ENCODE measurements around the gene ADAMTS17. TPM values are rescaled to one million over a fixed set of nuclear protein-coding genes. Genes with fewer than 3 reads are reported as not detected.
"Not testable (repeated sequence)": the region's sequence is repeated elsewhere in the genome, so short reads cannot be mapped to it uniquely, and the experiment has no call there.

Gene ADAMTS17
- total RNA-seq, 1 experiment from 2014 or later: 0.25 TPM

DNA sequence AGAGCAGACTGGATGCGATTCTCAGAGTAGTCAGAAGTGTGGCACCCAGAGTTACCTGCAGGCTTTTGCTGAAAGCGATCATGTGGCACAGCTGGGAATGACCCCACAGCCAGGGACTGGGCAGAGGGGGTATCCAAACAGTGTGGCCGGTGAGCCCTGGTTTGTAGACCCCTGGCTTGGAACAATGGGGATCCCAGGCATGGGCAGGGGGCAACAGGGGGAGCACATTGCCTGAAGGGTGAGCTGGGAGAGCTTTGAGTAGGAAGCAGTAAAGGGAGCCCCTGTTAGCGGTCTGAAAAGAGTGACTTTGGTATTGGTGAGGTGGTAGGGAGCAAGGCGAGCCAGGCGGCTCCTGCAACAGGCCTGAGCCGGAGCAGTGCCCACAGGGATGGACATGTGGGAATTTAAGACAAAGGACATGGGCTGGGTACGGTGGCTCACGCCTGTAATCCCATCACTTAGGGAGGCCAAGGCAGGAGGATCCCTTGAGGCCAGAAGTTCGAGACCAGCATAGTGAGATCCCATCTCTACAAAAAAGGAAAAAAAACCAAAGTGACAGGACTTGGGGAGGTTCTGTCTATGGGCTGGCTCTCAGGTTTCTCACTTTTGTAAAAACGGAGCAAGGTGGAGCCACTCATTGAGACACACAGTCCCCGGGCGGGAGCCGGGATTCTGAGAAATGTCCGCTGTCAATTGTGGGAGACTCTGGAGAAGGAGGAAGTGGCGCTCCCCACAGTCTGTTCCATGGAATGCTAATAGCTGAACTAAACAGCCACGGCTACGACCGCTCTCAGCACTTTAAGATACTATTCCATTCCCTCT lies 384.7 kb downstream of the ADAMTS17 start:
- DNase-seq (ENCODE audit: low spot score): no peak

DNA sequence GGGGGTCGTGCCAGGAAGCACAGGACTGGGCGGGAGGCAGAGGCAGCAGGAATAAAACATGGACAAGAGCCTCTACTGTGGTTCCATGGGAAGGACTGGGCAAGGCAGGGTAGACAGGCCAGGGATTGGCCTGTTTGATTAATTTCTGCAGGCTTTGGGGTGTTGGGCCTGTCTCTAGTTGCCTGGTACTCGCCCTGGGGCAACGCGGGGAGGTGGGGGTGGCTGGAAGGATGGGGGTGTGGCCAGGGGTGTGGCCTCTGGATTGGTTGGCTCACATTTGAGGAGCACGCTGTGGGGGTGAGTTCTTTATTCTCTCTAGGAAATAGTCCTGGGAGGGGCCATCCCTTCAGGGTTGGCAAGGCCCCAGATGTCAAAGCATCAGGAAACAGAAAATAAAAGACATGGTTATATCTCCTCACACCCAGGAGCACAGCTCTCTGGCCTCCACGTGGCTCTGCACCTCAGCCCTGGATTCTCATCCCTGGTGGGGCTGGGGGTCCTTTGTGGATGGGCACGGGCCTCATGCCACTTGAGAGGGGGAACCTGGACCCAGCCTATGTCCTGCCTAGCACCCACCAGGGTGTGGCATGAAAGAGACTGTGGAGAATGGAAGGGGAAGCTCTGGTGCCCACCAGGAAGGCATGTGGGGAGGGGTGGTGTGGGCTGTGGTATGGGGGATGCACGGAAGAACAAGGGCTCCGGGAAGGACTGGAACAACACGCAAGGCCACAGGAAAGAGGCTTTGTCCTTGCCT lies 385.6 kb downstream of the ADAMTS17 start:
- no peak for DNase-seq (ENCODE audit: low spot score)

DNA sequence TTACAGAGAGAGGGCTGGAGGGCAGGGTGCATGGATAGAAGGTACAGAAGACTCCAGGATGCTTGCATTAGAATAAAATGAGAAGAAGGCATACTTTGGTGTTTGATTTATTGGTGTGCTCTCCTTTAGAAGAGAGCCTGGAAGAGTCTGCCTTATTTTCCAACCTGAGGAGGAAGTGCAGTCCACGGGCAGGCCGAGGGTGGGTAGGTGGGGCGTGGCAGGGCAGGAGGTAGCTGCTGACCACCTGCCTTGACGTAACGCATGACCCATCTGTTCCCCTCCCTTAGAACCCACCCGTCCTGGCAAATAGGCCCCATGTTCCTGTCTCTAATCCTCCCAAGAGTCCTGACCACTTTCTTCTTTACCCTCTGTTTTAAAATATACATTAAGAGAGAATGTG lies 386.2 kb downstream of the ADAMTS17 start:
- DNase-seq (ENCODE audit: low spot score): no peak

DNA sequence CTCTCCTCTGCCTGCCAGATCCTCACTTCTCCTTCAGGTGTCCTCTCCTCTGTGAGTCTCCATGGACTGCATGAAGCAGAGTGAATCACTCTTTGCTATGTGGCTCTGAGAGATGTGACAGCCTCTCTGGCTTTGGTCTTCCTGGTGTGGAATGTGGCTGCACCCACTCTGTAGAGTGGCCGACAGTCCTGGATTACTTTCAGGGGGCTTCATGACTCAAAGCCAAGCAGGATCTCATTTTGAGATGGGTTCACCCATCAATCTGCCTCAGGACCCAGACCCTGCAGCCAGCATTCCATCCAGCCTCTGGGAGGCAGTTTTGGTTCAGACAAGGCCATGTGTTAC lies 386.6 kb downstream of the ADAMTS17 start:
- no peak for DNase-seq (ENCODE audit: low spot score)

DNA sequence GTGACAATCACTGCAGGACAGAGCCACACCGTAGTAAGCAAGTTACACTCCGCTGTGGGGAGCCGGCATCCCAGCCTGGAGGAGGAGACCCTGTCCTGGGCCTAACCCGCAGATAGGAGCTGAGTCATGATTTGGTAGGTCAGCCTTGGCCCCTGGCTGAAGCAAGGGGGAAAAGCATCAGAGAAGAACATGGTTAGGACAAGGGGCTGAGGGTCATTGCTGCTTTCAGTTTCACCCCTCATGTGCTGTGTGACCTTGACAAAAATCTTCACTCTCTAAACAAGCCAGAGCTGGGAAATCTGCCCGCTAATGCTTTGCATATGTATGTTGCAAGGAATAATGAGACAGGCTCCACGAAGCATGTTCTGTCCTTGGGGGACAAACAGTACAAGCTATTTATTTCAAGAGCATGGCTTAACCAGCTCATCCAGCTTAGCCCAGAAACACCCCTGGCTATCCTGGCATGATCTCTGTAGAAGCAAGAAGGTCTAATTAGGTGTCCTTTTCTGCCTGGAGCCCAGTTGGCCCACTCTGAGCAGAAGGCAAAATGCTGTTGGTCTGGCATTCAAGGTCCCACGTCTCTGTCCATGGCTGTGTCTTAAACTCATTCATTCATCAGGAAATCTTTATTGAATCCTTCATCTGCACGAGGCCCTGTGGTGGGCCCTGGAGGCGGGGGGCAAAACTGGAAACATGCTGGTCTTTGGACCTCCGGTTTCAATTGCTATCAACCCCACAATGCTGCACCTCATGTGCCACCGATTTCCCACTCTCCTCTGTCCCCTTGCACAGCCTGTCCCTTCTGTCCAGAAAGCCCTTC lies 387.2 kb downstream of the ADAMTS17 start:
- DNase-seq (ENCODE audit: low spot score): no peak

DNA sequence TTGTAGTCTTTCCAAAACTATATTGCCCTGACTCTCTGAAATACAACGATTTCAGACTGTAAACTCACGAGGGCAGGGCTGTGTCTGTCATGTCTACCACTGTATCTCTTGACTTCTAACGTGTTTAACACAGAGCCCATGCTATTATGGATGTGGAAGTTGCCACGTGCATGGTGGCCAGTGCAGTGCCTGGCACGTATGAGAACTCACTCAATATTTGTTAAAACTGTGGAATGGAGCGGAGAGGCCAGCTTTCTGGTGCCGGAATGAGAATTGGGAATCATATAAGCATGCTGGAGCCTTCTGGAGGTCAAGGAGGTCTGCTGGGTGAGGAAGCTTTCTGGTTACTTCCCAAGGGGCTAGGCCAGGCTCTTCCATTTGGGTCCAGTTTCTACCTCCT lies 387.9 kb downstream of the ADAMTS17 start:
- DNase-seq (ENCODE audit: low spot score): no peak

DNA sequence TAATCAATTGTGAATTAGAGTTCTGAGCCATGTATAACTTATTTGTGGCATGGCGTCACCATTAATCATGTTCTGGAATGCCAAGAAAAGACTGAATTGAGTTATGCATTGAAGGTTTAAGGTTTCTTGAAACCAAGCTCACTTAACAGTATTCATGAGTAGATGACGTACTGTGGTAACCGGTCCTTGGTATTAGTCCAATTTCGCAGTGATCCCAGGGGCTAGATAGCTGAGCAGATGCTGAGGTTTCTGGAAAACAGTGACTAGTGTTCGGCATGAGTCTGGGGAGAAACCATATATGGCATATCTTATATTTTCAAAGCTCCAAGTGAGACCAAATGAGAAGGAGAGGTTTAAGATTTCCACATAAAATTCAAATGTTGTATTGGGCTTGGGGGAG lies 390.3 kb downstream of the ADAMTS17 start:
- DNase-seq (ENCODE audit: low spot score): no peak

DNA sequence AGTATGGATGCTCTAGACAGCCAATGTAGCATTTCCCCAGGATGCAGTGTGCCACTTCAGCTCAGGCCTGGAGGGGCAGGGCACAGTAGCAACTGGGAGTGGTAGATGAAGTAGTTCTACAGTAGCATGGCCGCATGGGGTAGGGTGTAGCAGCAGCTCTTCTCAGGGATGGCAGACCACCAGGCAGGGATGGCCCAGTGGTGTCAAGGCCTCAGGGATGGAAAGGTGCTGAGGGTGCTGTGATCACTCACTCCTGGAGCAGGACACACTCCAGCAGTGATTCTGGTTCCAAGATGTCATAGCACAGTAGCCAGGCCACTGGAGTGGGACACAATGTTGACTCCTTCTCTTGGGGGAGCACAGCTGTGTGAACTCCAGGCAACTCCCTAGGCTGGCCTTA lies 397.6 kb downstream of the ADAMTS17 start:
- no peak for DNase-seq (ENCODE audit: low spot score)

DNA sequence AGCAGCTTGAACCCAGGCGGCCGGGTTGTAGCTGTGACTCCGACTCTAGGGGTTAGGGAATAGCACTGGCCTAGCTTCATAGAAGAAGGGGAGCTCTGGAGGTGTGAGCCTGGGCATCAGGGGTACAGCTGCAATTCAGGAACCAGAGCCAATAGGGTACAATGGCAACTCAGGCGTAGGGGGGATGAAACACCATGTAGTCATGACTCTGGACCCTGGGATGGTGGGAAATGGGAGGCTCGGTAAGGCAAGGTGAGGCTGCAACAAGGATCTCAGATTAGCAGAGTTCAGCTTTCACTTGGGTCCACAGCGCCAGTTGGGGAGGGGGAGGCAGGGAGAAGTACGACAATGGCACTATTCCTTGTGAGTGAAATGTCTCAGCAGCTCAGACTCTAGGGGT lies 398.3 kb downstream of the ADAMTS17 start:
- DNase-seq (ENCODE audit: low spot score): no peak

DNA sequence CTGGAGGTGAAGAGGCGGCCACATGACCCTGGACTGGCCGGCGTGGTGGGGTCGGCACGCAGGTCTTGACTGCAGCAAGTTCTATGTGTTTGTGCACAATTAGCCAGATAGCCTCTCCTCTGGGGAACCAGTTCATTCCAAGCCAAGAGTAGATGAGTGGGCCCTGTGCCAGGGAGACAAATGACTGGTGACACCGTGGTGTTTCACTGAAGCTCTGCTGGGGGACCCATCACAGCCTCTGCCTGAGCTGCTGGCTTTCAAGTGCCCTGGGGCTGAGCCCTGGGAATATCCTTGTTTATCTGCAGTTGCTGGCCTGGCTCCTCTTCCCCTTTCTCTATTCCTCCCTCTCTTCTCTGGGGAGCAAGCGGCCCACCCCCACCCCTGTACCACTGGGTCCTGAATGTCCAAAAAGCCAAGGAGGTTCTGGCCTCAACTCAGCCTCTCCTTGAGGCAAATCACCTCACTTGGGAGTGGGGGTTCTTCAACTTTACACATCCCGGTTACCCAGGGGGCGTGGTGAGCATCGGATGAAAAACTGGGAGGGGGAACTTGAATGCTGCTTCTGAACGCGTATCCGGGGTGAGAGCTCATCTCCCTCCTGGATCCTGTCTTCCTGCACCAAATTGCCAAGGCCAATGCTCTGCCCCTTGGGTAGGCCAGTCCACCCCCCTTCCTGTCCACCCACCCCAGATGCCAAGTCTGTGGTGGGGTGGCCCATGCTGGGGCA lies 408.9 kb downstream of the ADAMTS17 start:
- no peak for DNase-seq (ENCODE audit: low spot score)

DNA sequence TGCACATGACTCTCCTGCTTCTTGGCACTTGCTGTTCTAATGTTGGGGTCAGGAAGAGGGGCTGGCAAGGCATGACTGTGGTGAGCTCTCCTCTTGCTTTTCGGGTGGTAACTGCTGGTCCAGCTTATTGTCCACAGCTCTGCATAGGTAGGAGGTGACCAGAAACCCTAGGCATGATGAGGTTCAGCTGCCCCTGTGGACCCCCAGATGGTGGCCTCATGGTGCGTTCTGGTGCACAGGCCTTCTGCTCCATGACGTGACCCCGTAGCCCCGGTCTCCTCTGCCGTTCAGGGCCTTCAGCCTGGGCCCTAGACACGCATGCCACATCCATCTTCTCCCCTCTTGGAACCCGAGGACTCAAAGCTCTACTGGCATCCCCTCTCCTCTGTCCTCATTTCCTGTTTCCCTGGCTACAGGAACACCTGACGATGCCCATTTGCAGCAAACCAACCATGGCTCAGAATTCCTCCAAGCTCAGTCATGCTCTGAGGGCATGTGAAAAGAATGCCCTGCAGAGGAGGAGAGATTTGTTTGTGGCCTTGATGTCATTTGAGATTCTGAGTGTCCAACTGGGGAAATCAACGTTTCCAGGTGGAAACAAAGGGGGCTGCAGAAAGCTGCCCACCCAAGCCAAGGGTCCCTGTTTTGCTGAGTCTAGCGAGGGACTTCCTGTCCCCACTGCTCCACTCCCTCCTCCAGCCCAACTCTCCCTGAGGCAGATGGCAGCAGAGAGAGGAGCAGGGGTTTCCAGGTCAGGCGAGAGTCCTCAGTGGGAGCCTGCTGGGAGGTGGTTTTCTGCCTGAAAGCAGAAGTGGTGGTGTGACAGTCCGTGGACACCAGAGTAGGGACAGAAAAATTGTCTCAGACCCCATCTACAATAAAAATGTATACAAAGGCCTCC lies 409.8 kb downstream of the ADAMTS17 start:
- DNase-seq (ENCODE audit: low spot score): no peak

DNA sequence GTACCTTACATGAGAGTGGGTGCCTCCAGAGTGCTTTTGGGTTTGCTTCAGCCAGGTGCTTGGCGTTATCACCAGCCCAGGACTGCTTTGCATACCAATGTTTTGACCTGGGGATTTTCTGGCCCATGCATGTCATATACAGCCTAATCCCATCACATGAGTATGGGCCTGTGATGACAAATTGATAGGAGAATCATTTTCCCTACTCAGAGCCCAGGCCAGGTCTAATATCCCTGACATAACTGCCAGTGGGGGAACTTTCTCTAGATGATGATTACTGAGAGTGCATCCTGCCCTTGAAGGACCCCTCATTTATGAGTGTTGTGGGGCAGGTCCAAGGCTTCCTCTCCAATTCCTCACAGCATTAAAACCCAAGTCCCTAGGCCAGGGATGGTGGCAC lies 411.1 kb downstream of the ADAMTS17 start:
- no peak for DNase-seq (ENCODE audit: low spot score)

DNA sequence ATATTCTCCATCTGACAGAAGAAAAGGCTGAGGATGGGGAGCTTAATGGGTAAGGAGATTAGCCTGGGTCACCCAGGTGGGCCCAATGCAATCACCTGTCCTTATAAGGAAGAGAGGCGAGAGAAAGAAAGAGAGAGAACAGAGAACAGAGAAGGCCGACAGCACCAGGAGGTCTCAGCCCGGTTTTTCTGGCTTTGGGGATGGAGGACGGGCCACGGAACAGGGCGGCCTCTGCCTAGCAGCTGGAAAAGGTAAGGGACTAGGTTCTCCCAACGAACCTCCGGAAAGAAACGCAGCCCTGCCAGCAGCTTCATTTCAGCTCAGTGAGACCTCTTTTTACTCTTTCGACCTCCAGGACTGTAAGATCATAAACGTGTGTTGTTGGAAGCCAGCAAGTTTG lies 412.5 kb downstream of the ADAMTS17 start:
- DNase-seq (ENCODE audit: low spot score): no peak

DNA sequence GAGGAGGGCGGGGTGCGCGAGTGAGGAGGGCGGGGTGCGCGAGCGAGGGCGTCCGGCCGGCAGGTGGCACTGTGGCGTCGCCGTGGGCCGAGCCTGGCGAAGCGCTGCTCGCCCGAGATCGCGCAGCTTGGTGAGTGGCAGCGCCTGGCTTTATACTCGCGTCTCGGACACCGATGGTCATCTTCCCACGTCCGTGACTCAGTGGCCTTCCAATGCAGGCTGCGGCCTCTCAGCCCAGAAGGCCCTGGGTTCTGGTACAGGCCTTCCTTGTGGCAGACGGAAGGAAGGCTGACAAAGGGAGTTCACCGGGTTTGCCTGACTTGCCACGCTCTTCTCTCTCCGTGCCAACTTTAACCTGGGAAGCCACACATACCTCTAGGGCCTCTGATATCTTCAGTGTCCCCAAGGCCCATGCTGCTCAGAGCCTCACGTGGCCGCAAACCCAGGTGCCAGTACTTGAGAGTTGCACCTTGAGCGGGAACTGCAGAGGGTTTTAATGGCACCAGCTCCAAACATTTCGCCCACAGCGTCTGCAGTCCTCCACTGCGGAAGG lies 413.3 kb downstream of the ADAMTS17 start:
- peak; percentile 39 for DNase-seq (ENCODE audit: low spot score)

DNA sequence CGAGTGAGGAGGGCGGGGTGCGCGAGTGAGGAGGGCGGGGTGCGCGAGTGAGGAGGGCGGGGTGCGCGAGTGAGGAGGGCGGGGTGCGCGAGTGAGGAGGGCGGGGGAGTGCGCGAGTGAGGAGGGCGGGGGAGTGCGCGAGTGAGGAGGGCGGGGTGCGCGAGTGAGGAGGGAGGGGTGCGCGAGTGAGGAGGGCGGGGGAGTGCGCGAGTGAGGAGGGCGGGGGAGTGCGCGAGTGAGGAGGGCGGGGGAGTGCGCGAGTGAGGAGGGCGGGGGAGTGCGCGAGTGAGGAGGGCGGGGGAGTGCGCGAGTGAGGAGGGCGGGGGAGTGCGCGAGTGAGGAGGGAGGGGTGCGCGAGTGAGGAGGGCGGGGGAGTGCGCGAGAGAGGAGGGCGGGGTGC lies 415.2 kb downstream of the ADAMTS17 start:
- DNase-seq (ENCODE audit: low spot score): not testable (repeated sequence)

DNA sequence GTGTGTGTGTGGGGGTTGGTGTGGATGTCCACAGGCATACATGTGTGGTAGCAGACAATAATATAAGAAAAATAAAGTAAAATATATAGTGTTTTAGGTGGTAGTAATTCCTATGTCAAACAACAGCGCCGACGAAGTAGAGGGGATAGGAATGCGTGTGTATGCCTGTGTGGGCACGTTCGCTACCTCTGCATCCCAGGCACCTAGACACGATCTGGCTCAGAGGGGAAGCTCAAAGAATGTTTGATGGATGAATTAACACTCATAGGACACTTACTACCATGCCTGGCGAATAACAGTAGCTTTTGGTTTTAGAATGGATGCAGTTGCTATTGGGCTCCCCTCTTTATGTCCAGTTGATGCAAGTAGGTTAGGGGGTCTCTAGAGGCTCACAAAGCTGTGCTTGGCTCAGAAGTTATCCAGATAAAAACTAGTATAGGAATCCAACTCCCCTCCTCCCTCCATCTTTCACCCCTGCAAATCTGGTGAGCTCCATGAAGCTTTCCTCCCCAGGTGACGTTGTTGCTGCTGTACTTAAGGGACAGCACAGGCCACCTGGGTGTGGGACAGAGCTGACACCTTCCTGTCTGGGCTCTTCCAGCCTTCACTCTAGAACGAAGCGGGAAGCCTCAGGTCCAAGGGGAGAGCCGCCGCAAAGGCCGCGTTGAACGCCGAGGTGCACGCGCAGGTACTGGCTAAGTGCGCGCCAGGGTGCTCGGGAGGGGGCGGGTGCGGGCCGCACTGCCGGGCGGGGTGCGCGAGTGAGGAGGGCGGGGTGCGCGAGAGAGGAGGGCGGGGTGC lies 415.9 kb downstream of the ADAMTS17 start:
- no peak for DNase-seq (ENCODE audit: low spot score)

DNA sequence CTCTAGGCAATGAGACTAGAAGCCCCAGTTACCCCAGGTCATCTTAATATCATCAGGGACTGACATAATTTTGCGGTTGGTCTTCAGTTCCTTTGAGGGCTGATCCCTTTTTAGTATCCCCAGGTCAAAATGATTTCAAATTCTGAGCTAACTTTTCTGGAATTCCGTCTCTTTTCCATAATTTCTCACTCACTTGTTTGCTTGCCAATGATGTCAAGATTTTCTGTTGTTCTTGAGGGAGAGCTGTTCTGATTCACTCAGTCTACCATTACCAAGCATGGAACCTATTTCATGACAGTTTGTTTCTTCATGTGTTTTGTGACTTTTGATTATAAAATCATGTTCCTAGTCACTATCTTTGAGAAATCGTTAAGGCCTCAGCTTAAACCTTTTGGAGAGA lies 418.1 kb downstream of the ADAMTS17 start:
- no peak for DNase-seq (ENCODE audit: low spot score)

Measured in H4 (cell line).